Erythroblast (primary cell): ENCODE results near the gene RDH16.

ENCODE experiments used
- GATA1 ChIP-seq: IDR thresholded peaks from 2 replicates; pipeline ENCODE4 v1.6.1; 2011; ENCODE audit warnings: low read depth, mild to moderate bottlenecking, control low read depth, low read length, moderate library complexity
- POLR2A ChIP-seq: IDR thresholded peaks from 2 replicates; pipeline ENCODE4 v1.6.1; 2011; ENCODE audit warnings: mild to moderate bottlenecking, low read length

- TF ChIP-seq POLR2A (no peak), GATA1 (no peak)
Measured at GRCh38 chr12:56941299-56942017, 15.9 kb downstream of the RDH16 start.
